Measurements from ENCODE around the gene DPYSL3.

- TF ChIP-seq CTCF (IDR thresholded peaks at IDR 0.05) (no peak), ZFX (IDR thresholded peaks at IDR 0.05; ENCODE audit: borderline replicate concordance) (no peak)
Measured at GRCh38 chr5:147504535-147504934, 5.3 kb downstream of the DPYSL3 start.
